Measurements from ENCODE around the gene CHCHD6. TPM values are rescaled to one million over a fixed set of nuclear protein-coding genes. Genes with fewer than 3 reads are reported as not detected.

The CHCHD6 gene
- total RNA-seq, 1 experiment from 2014 or later, result 45.9 TPM

DNA sequence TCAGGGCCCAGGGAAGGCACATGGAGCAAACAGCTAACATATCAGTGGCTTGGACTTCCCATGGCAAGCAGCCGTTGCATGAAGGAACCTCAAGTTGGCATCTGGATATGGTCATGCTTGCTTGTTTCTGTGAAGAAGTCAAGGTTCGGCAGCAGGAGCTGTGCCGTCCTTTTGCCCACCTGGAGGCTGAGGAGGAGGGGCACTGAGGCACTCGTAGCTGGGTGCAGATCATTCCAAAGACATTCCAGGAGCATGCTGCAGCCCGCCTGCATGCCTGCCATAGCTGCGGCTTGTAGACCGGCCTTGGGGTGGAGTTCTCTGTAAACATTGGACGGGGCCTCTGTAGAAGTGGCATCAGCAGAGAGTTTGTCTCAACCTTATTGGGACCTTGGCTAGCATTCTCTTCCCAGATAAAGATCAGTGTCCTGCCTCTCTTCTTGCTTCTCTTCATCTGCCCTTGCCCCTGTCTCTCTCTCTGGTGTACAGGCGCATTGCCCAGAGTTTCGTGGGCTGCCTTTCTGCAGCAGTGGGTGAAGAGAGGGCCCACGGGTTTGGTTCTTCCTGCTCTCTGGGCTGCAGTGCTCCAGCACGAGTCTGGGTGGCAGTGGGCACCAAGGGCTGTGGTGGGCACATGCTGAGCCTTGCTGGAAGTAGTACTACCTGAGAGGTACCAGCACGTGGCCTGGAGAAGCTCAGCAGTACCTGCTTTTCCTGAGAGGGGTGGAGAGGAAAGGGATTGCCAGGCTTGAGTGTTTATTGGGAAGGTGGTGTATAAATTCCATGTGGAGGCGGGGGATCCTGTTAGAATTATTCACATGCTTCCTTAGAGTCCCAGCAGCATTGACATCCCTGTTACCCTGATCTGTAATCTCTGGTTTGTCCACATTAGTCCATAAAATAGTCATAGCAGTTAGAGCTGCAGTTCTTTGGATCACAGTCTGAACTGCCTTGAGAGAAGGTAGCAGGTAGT is 49.4 kb downstream of the CHCHD6 start:
- Mint-ChIP-seq H3K4me1 (ENCODE audit: low read depth, unreplicated experiment) (peaks cover 44% of the 10 kb centered on the region), H3K27ac (ENCODE audit: unreplicated experiment) (no peak overlapping the region), H3K36me3 (ENCODE audit: insufficient read depth, unreplicated experiment) (peaks cover 6% of the 10 kb centered on the region), H3K27me3 (ENCODE audit: unreplicated experiment) (no peaks in the 10 kb centered on the region), H3K4me3 (ENCODE audit: low read depth, unreplicated experiment) (no peak overlapping the region), H3K9me3 (ENCODE audit: low read depth, unreplicated experiment) (no peaks in the 10 kb centered on the region)
- CTCF ChIA-PET, result interaction anchor here (0.5 to 3.3 kb wide), 6 partner anchors 100 to 720 kb away, joined by 3 to 18 read pairs (median 5); partner anchors contain the start of gene PLXNA1
- intact Hi-C loops (cut with micrococcal nuclease; ENCODE audit: unreplicated experiment), result loop anchor here (2.0 to 10.0 kb wide), 3 partner anchors 169 to 703 kb away; no protein-coding TSS in a partner anchor
- peak; percentile 60 for DNase-seq
- no TSS peak for BruUV-seq (replicated peaks)
- TF ChIP-seq CTCF (IDR thresholded peaks at IDR 0.05; ENCODE audit: unreplicated experiment), result no peak

- CTCF ChIA-PET, result no interaction called here
- H3K4me3 Mint-ChIP-seq (ENCODE audit: low read depth, unreplicated experiment), result no peak overlapping the region
- DNase-seq, result no peak
- no TSS peak for BruUV-seq (replicated peaks)
- intact Hi-C loops (cut with micrococcal nuclease; ENCODE audit: unreplicated experiment), result loop anchor here (10.0 kb wide), 1 partner anchor 419 kb away; no protein-coding TSS in a partner anchor
- peaks cover 26% of the 10 kb centered on the region for H3K4me1 Mint-ChIP-seq (ENCODE audit: low read depth, unreplicated experiment)
- TF ChIP-seq CTCF (IDR thresholded peaks at IDR 0.05; ENCODE audit: unreplicated experiment), result no peak
- H3K9me3 Mint-ChIP-seq (ENCODE audit: low read depth, unreplicated experiment), result no peaks in the 10 kb centered on the region
- H3K27me3 Mint-ChIP-seq (ENCODE audit: unreplicated experiment), result no peaks in the 10 kb centered on the region
- H3K27ac Mint-ChIP-seq (ENCODE audit: unreplicated experiment), result no peak overlapping the region
- peaks cover 6% of the 10 kb centered on the region for H3K36me3 Mint-ChIP-seq (ENCODE audit: insufficient read depth, unreplicated experiment)
Observed at GRCh38 chr3:126755866-126756265, 51.8 kb downstream of the CHCHD6 start.

DNA sequence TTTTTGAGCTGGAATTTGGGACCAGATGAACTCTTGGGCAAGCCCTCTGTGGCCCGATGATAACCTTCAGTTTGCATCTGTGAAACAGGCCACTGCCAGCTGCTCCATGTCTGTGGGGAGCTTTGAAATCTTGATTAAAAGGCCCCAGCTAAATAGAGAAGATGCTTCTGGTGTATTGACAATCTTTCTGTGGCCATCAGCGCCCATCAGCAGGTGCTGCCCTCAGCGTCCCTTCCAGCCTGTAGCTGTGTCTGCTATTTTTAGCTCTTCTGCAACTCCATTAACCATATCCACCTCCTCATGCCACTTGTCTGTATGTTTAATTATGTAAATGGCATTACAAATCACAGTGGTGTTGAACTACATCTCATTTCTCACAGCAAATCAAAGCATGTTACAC is 54.0 kb downstream of the CHCHD6 start:
- Mint-ChIP-seq H3K9me3 (ENCODE audit: low read depth, unreplicated experiment) (no peaks in the 10 kb centered on the region), H3K4me3 (ENCODE audit: low read depth, unreplicated experiment) (no peak overlapping the region), H3K36me3 (ENCODE audit: insufficient read depth, unreplicated experiment) (peaks cover 6% of the 10 kb centered on the region), H3K4me1 (ENCODE audit: low read depth, unreplicated experiment) (peaks cover 10% of the 10 kb centered on the region), H3K27ac (ENCODE audit: unreplicated experiment) (no peak overlapping the region), H3K27me3 (ENCODE audit: unreplicated experiment) (no peaks in the 10 kb centered on the region)
- no TSS peak for BruUV-seq (replicated peaks)
- no peak for TF ChIP-seq CTCF (IDR thresholded peaks at IDR 0.05; ENCODE audit: unreplicated experiment)
- DNase-seq, result no peak
- CTCF ChIA-PET, result no interaction called here
- intact Hi-C loops (cut with micrococcal nuclease; ENCODE audit: unreplicated experiment), result loop anchor here (10.0 kb wide), 1 partner anchor 417 kb away; no protein-coding TSS in a partner anchor

DNA sequence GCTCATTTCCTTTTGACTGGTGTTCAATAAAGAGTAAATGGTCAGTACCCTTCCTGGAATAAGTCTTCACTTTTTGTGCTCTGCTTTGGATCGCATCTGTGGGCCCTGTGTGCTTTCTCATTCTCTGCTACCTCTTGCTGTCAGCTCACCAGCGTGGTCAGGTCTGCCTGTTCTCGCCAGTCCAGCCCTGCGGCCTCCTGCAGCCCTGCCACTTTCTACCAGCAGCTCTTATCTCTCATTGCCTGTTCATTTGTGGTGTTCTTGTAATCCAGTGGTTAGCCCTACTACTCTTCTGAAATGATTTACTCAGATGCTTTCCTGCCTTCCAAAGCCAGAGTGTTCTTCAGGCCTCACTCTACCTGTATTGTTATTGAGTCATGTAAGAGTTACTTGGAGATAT is 54.8 kb downstream of the CHCHD6 start:
- Mint-ChIP-seq H3K4me1 (ENCODE audit: low read depth, unreplicated experiment) (peaks cover 2% of the 10 kb centered on the region), H3K4me3 (ENCODE audit: low read depth, unreplicated experiment) (no peak overlapping the region), H3K27ac (ENCODE audit: unreplicated experiment) (no peak overlapping the region), H3K27me3 (ENCODE audit: unreplicated experiment) (no peaks in the 10 kb centered on the region), H3K36me3 (ENCODE audit: insufficient read depth, unreplicated experiment) (no peaks in the 10 kb centered on the region), H3K9me3 (ENCODE audit: low read depth, unreplicated experiment) (no peaks in the 10 kb centered on the region)
- intact Hi-C loops (cut with micrococcal nuclease; ENCODE audit: unreplicated experiment), result loop anchor here (10.0 kb wide), 1 partner anchor 416 kb away; no protein-coding TSS in a partner anchor
- no peak for TF ChIP-seq CTCF (IDR thresholded peaks at IDR 0.05; ENCODE audit: unreplicated experiment)
- CTCF ChIA-PET, result no interaction called here
- BruUV-seq (replicated peaks), result no TSS peak
- no peak for DNase-seq
